H1 (cell line): ENCODE measurements around the gene FSD1L.
"Not testable (repeated sequence)": the region's sequence is repeated elsewhere in the genome, so short reads cannot be mapped to it uniquely, and the experiment has no call there.

ENCODE experiments used
- EP300 ChIP-seq, 2 experiments: IDR thresholded peaks; 1 replicate in 1 of 2; 2 replicates in 1 of 2; pipeline ENCODE4 v1.6.1; 2011 to 2012; ENCODE audit warnings: low read depth in 2 of 2, low read length in 2 of 2, mild to moderate bottlenecking in 2 of 2, borderline replicate concordance in 1 of 2, inconsistent platforms in 1 of 2, moderate library complexity in 1 of 2
- FOSL1 ChIP-seq: IDR thresholded peaks from 2 replicates; pipeline ENCODE4 v1.6.1; 2011; ENCODE audit warnings: mild to moderate bottlenecking, low read depth, low read length, moderate library complexity; ENCODE audit not compliant: insufficient read depth
- JUND ChIP-seq: IDR thresholded peaks from 2 replicates; pipeline ENCODE4 v1.6.1; 2011; ENCODE audit warnings: mild to moderate bottlenecking, improper control_type of control experiment, low read length
- POLR2A ChIP-seq, 2 experiments: IDR thresholded peaks; 1 replicate in 1 of 2; 2 replicates in 1 of 2; pipeline ENCODE4 v1.6.1; 2011; ENCODE audit warnings: low read depth in 2 of 2, low read length in 2 of 2, mild to moderate bottlenecking in 2 of 2; ENCODE audit errors: control extremely low read depth in 1 of 2
- POLR2AphosphoS5 ChIP-seq: IDR thresholded peaks from 2 replicates; pipeline ENCODE4 v1.6.1; 2011; ENCODE audit warnings: low read depth, low read length
- RBBP5 ChIP-seq: IDR thresholded peaks from 2 replicates; pipeline ENCODE4 v1.7.1; 2012; ENCODE audit warnings: low read depth, mild to moderate bottlenecking, inconsistent platforms, low read length, moderate library complexity, borderline replicate concordance
- RNF2 ChIP-seq: fragments of 200-900, 300-1000 bp; sonication (generic); IDR thresholded peaks from 2 replicates; pipeline ENCODE4 v1.7.1; 2016; ENCODE audit warnings: borderline replicate concordance, low read depth, mild to moderate bottlenecking, antibody characterized with exemption, low read length; ENCODE audit not compliant: poor library complexity, severe bottlenecking; ENCODE audit errors: missing control alignments
- SP2 ChIP-seq: IDR thresholded peaks from 2 replicates; pipeline ENCODE4 v1.6.1; 2012; ENCODE audit warnings: mild to moderate bottlenecking, low read length, inconsistent platforms
- SUZ12 ChIP-seq: fragments of 200-600 bp; sonication (generic); IDR thresholded peaks from 2 replicates; pipeline ENCODE4 v1.6.1; 2012; ENCODE audit warnings: mild to moderate bottlenecking, inconsistent platforms, low read length, moderate library complexity, mixed read lengths
- YY1 ChIP-seq: IDR thresholded peaks from 2 replicates; pipeline ENCODE4 v1.6.1; 2011; ENCODE audit warnings: low read depth, mild to moderate bottlenecking, low read length
- TF ChIP-seq, protein P1 (sequence below): IDR thresholded peaks from 2 replicates; pipeline ENCODE4 v1.6.1; 2012; ENCODE audit warnings: inconsistent platforms
- TF ChIP-seq, protein P2 (sequence below): IDR thresholded peaks from 2 replicates; pipeline ENCODE4 v1.6.1; 2011; ENCODE audit warnings: low read depth, mild to moderate bottlenecking, low read length; ENCODE audit not compliant: insufficient read depth
- TF ChIP-seq, protein P3 (sequence below), 3 experiments: IDR thresholded peaks; 1 replicate in 2 of 3; 2 replicates in 1 of 3; pipeline versions ENCODE4 v1.5.1 to v1.6.1; 2011; ENCODE audit warnings: low read length in 3 of 3, mild to moderate bottlenecking in 3 of 3, inconsistent platforms in 2 of 3, low read depth in 1 of 3, moderate library complexity in 1 of 3; ENCODE audit not compliant: insufficient read depth in 1 of 3; ENCODE audit errors: control extremely low read depth in 1 of 3

DNA sequence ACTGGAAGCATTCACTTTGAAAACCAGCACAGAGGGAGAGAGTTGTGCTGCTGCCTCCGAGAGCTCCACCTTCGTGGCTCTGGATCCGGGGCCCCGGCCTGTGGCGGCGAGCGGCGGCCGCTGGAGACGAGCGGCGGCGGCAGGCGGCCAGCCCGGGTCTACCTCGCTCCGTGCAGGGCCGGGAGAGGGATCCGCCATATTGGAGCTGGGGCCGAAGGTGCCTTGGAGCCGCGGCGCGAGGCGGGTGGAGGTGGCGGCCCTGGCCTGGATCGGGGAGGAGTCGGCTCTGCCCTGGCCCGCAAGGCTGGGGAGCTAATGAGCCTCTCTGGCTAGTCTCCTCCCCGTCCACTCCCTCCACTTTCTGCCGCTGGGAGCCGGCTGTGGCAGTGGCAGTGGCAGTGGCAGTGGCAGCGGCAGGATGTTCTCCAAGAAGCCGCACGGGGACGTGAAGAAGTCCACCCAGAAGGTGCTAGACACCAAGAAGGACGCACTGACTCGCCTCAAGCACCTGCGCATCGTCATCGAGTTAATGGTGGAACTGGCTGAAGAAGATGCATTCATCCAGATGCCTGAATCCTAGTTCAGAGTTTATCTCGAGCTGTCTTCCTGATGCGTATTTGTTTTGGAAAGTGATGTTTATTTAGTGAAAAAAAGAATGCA lies 72.0 kb downstream of the FSD1L start:
- not testable (repeated sequence) for TF ChIP-seq SP2; SUZ12; RNF2; POLR2A (IDR thresholded peaks at IDR 0.05; ENCODE audit: control extremely low read depth in 1 of 2, low read depth in 2 of 2, low read length in 2 of 2); POLR2AphosphoS5; EP300 (IDR thresholded peaks at IDR 0.05; ENCODE audit: borderline replicate concordance in 1 of 2, low read depth in 2 of 2, low read length in 2 of 2); JUND; YY1; RBBP5; FOSL1
- TF ChIP-seq, protein P1, sequence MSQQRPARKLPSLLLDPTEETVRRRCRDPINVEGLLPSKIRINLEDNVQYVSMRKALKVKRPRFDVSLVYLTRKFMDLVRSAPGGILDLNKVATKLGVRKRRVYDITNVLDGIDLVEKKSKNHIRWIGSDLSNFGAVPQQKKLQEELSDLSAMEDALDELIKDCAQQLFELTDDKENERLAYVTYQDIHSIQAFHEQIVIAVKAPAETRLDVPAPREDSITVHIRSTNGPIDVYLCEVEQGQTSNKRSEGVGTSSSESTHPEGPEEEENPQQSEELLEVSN: not testable (repeated sequence)
- TF ChIP-seq, protein P2, sequence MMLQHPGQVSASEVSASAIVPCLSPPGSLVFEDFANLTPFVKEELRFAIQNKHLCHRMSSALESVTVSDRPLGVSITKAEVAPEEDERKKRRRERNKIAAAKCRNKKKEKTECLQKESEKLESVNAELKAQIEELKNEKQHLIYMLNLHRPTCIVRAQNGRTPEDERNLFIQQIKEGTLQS: not testable (repeated sequence)
- TF ChIP-seq, protein P3, sequence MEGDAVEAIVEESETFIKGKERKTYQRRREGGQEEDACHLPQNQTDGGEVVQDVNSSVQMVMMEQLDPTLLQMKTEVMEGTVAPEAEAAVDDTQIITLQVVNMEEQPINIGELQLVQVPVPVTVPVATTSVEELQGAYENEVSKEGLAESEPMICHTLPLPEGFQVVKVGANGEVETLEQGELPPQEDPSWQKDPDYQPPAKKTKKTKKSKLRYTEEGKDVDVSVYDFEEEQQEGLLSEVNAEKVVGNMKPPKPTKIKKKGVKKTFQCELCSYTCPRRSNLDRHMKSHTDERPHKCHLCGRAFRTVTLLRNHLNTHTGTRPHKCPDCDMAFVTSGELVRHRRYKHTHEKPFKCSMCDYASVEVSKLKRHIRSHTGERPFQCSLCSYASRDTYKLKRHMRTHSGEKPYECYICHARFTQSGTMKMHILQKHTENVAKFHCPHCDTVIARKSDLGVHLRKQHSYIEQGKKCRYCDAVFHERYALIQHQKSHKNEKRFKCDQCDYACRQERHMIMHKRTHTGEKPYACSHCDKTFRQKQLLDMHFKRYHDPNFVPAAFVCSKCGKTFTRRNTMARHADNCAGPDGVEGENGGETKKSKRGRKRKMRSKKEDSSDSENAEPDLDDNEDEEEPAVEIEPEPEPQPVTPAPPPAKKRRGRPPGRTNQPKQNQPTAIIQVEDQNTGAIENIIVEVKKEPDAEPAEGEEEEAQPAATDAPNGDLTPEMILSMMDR (IDR thresholded peaks at IDR 0.05; ENCODE audit: control extremely low read depth in 1 of 3, insufficient read depth in 1 of 3, low read depth in 1 of 3, low read length in 3 of 3): not testable (repeated sequence)
